D721Med (cell line): ENCODE results near the gene NLRC5.

Source experiments
- DNase-seq: peaks from one replicate; pipeline ENCODE4 v3.0.0; 2011; ENCODE audit warnings: low spot score; ENCODE audit not compliant: insufficient read length
- FAIRE-seq: peaks from 2 replicates; lab custom pipeline; 2011; peaks lifted over from hg19 to GRCh38; lab: Jason Lieb, UNC
- TF ChIP-seq, protein P1 (sequence below): IDR thresholded peaks from 2 replicates; pipeline ENCODE4 v1.5.1; 2012; ENCODE audit warnings: mild to moderate bottlenecking, control low read depth; ENCODE audit not compliant: insufficient read depth; ENCODE audit errors: missing control alignments

Gene NLRC5

DNA sequence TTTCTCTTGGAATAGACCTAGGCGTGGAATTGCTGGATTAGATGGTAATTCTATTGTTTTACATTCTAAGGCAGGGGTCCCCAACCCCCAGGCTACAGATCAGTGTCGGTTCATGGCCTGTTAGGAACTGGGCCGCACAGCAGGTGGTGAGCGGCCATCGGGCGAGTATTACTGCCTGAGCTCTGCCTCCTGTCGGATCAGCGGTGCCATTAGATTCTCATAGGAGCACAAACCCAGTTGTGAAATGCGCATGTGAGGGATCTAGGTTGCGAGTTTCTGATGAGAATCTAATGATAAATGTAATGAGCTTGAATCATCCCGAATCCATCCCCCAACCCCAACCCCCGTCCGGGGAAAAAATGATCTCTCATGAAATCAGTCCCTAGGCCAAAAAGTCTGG, 23.0 kb downstream of the NLRC5 start:
- TF ChIP-seq, protein P1, sequence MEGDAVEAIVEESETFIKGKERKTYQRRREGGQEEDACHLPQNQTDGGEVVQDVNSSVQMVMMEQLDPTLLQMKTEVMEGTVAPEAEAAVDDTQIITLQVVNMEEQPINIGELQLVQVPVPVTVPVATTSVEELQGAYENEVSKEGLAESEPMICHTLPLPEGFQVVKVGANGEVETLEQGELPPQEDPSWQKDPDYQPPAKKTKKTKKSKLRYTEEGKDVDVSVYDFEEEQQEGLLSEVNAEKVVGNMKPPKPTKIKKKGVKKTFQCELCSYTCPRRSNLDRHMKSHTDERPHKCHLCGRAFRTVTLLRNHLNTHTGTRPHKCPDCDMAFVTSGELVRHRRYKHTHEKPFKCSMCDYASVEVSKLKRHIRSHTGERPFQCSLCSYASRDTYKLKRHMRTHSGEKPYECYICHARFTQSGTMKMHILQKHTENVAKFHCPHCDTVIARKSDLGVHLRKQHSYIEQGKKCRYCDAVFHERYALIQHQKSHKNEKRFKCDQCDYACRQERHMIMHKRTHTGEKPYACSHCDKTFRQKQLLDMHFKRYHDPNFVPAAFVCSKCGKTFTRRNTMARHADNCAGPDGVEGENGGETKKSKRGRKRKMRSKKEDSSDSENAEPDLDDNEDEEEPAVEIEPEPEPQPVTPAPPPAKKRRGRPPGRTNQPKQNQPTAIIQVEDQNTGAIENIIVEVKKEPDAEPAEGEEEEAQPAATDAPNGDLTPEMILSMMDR = no peak
- FAIRE-seq (no peak), DNase-seq (no peak)

DNA sequence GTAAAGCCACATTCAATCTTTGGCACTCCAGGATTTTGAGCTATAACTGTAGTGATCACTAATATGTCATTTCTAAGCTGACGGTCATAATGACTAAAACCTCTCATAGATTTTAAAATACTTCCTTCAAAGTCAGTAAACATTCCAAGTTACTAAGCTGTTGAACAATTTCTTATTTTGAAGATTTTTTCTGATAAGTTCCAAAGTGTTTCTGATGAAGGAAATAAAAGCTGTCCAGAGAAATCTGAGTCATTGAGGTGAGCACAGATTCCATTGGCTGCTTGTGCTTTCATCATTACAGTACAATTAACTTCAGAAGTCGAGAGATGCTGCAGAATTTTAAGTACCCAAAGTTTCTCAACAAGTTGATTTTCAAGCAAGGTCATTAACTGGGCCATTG, 23.9 kb downstream of the NLRC5 start:
- no peak for FAIRE-seq
- TF ChIP-seq, protein P1 = no peak
- no peak for DNase-seq

DNA sequence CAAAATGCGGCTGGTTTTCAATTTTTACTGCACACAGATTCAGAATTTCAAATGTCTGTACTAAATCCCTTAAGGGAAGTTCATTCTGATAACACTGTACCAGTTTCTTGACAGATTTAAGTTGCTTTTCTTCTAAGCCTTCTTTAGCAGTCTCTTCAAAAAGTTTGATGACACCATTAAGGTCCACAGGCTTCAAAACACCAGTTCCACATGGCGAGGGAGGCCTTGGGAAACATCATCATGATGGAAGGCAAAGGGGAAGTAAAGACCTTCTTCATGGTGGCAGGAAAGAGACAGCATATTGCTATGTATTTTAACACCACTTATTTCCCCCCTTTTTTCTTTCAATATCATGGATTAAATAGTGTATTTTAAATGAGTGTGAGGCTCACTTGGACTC, 24.5 kb downstream of the NLRC5 start:
- TF ChIP-seq, protein P1 = no peak

DNA sequence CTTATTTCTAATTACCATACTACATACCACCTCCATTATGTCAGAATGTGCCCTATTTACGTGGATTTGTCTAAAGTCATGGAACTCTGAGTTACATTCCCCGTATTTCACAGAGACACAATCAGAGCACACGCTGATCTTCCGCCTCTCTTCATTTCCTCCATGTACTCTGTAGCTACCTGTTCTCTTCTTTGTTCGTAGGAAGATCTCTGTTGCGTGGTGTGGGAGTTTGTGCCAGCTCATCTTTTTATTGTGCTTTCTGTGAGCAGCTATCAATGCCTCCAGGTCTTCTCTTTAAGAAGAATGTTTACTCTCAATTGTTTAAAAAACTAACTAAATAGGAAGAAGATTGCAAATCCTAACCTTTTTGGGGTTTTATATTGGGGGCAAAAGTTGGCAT, 26.9 kb downstream of the NLRC5 start:
- no peak for FAIRE-seq
- TF ChIP-seq, protein P1 = no peak

More for the DNA sequence above, 24.5 kb downstream of the NLRC5 start:
- no peak for FAIRE-seq
- DNase-seq = no peak

DNA sequence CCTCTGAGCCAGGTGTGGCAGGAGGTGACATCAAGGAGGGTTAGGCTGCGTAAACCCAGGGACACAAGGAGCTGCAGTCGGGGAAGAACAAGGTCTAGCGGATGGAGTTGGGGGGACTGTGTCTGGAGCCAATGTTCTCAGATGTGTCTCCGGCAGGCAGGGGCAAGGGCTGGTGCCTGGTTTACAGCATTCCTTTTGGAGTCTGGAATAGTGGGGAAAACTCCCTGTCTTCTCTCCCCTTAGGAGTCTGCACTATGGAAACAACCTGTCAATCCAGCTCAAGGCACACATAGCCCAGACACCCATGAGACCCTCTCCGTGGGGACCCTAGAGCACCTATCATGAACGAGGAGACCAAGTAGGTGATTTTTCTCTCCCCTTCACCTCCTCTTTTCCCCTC, 27.5 kb downstream of the NLRC5 start:
- FAIRE-seq (no peak), DNase-seq (no peak)
- TF ChIP-seq, protein P1 = no peak

More for the DNA sequence above, 26.9 kb downstream of the NLRC5 start:
- DNase-seq = no peak

DNA sequence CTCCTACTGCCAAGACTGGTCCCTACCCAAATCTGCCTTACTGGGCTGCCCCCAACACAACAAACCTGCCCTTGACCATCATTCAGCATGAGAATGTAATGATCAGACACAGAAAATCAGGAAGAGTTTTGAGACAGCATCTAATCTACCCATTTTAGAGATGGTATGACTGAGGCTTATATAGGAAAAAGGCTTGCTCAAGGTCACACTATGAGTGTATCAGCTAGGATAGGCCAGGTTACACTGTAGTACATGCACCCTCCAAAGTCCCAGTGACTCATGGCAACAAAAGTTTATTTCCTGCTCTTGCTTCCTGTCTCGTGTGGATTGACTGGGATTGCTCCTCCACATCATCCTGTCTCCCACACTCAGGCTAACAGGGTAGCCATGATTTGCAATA, 27.9 kb downstream of the NLRC5 start:
- TF ChIP-seq, protein P1 = no peak
- FAIRE-seq = no peak
- DNase-seq = no peak

DNA sequence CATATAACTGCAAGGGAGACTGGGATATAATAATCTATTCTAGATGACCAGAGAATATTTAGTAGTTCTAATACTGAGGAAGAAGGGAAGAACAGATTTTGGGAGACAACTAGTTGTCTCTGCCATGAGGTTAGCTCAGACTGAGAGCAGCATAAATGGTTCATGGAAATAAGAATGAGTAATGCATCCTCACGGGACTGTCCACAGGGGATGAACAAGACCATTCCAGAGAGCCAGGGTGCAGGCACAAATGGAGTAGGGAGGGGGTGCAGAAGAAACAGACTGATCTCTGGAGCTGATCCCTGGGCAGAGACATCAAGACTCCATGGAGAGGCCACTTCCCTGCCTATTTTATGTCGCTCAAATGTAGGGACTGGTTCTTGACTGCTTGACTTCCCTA, 30.4 kb downstream of the NLRC5 start:
- TF ChIP-seq, protein P1 = no peak
- FAIRE-seq (no peak), DNase-seq (no peak)
